Immature natural killer cell (primary cell): ENCODE data around the gene SH3PXD2A. TPM values are rescaled to one million over a fixed set of nuclear protein-coding genes. Genes with fewer than 3 reads are reported as not detected.
"Not testable (repeated sequence)": the region's sequence is repeated elsewhere in the genome, so short reads cannot be mapped to it uniquely, and the experiment has no call there.

Experiments used
- DNase-seq, 3 donors: peaks; one replicate each; pipeline ENCODE4 v3.0.0; 2022; ENCODE audit warnings: mixed read lengths in 1 of 3
- H3K27ac Mint-ChIP-seq, 6 donors: one replicate each; pipeline ENCODE4 v1.8.0; 2020; ENCODE audit warnings: mixed read lengths in 6 of 6, mild to moderate bottlenecking in 5 of 6, inconsistent platforms in 4 of 6, moderate library complexity in 3 of 6
- H3K27me3 Mint-ChIP-seq, 3 donors: one replicate each; pipeline ENCODE4 v1.8.0; 2020 to 2021; ENCODE audit warnings: low read depth in 3 of 3, mild to moderate bottlenecking in 3 of 3, mixed read lengths in 3 of 3, moderate library complexity in 3 of 3, inconsistent platforms in 1 of 3
- H3K36me3 Mint-ChIP-seq, 3 donors: one replicate each; pipeline ENCODE4 v1.8.0; 2020; ENCODE audit warnings: mixed read lengths in 3 of 3, inconsistent platforms in 2 of 3, mild to moderate bottlenecking in 2 of 3
- H3K4me1 Mint-ChIP-seq, 2 donors: one replicate each; pipeline ENCODE4 v1.8.0; 2020; ENCODE audit warnings: inconsistent platforms in 2 of 2, mild to moderate bottlenecking in 2 of 2, mixed read lengths in 2 of 2, moderate library complexity in 1 of 2
- H3K4me3 Mint-ChIP-seq, 5 donors: one replicate each; pipeline ENCODE4 v1.8.0; 2020; ENCODE audit warnings: mild to moderate bottlenecking in 5 of 5, mixed read lengths in 5 of 5, inconsistent platforms in 3 of 5, moderate library complexity in 3 of 5
- H3K9me3 Mint-ChIP-seq, 6 donors: one replicate each; pipeline ENCODE4 v1.8.0; 2020; ENCODE audit warnings: mild to moderate bottlenecking in 6 of 6, mixed read lengths in 6 of 6, inconsistent platforms in 4 of 6, moderate library complexity in 3 of 6
- polyA plus RNA-seq, 3 donors: library from polyadenylated mRNA; unstranded; fragments of 300-500 nt; fragmentation: Illumina TruSeq; gene quantifications; one replicate each; pipeline ENCODE4 v1.2.3, GENCODE V29; 2021

Gene SH3PXD2A
- polyA plus RNA-seq, 3 donors from 2014 or later: 0.07 to 0.43 TPM; not detected in 1

GRCh38 chr10:103816431-103816830 is 38.9 kb downstream of the SH3PXD2A start:
- peaks cover 0 to 3% (median 0%) of the 10 kb centered on the region in 6 donors for H3K9me3 Mint-ChIP-seq
- H3K27me3 Mint-ChIP-seq: peaks cover 0 to 16% (median 1%) of the 10 kb centered on the region in 3 donors
- no peak overlapping the region for H3K4me3 Mint-ChIP-seq
- peaks cover 4 to 9% of the 10 kb centered on the region in 2 donors for H3K4me1 Mint-ChIP-seq
- DNase-seq: no peak
- no peak overlapping the region for H3K27ac Mint-ChIP-seq
- H3K36me3 Mint-ChIP-seq: peaks cover 0 to 5% (median 0%) of the 10 kb centered on the region in 3 donors

- Mint-ChIP-seq H3K4me1 (peaks cover 10 to 20% of the 10 kb centered on the region in 2 donors), H3K36me3 (peaks cover 0 to 5% (median 0%) of the 10 kb centered on the region in 3 donors), H3K27me3 (peaks cover 0 to 14% (median 1%) of the 10 kb centered on the region in 3 donors), H3K4me3 (no peak overlapping the region), H3K27ac (no peak overlapping the region), H3K9me3 (peaks cover 0 to 3% (median 0%) of the 10 kb centered on the region in 6 donors)
- DNase-seq: no peak
These were observed 40.6 kb downstream of the SH3PXD2A start for GRCh38 chr10:103814626-103815370.

- Mint-ChIP-seq H3K4me1 (peaks cover 10 to 20% of the 10 kb centered on the region in 2 donors), H3K4me3 (no peak overlapping the region), H3K9me3 (peaks cover 0 to 3% (median 0%) of the 10 kb centered on the region in 6 donors), H3K36me3 (peaks cover 0 to 5% (median 0%) of the 10 kb centered on the region in 3 donors), H3K27ac (no peak overlapping the region), H3K27me3 (peaks cover under 1 to 8% (median 2%) of the 10 kb centered on the region in 3 donors)
- DNase-seq: no peak
These were observed 41.3 kb downstream of the SH3PXD2A start for GRCh38 chr10:103814105-103814504.

GRCh38 chr10:103813312-103813711 is 42.1 kb downstream of the SH3PXD2A start:
- peaks cover 10 to 20% of the 10 kb centered on the region in 2 donors for H3K4me1 Mint-ChIP-seq
- not testable (repeated sequence) for DNase-seq, H3K27ac Mint-ChIP-seq

GRCh38 chr10:103812432-103812831 is 42.9 kb downstream of the SH3PXD2A start:
- peaks cover 0 to 5% (median 0%) of the 10 kb centered on the region in 3 donors for H3K36me3 Mint-ChIP-seq
- peaks cover 0 to 3% (median 0%) of the 10 kb centered on the region in 6 donors for H3K9me3 Mint-ChIP-seq
- H3K27ac Mint-ChIP-seq: peak overlapping the region in 3 of 6 donors; percentile 1 to 56 (median 26)
- peaks cover 10 to 20% of the 10 kb centered on the region in 2 donors for H3K4me1 Mint-ChIP-seq
- no peak for DNase-seq
- no peak overlapping the region for H3K4me3 Mint-ChIP-seq
- H3K27me3 Mint-ChIP-seq: peaks cover 0 to 2% (median 0%) of the 10 kb centered on the region in 3 donors

More at GRCh38 chr10:103813312-103813711, 42.1 kb downstream of the SH3PXD2A start:
- H3K9me3 Mint-ChIP-seq, H3K36me3 Mint-ChIP-seq, H3K27me3 Mint-ChIP-seq, H3K4me3 Mint-ChIP-seq: not testable (repeated sequence)

DNA sequence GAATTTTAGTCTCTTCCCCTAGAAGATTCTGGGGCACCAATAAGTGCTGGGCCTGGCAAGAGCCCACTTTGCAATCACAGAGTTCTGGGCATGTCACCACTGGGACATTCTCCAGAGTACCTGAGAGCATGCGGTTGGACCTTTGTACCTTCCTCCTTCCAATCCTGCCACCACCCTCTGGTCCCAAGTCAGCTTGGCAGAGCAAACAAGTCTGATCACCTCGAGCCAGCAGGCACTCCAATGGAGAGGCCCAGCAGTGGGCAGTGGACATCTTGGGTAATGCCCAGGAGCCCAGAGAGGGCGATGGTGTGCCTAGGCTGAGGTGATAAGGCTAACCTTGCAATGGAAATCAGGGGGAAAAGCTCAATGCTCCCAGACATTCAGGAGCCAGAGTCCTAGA is 43.4 kb downstream of the SH3PXD2A start:
- Mint-ChIP-seq H3K4me3 (no peak overlapping the region), H3K9me3 (peaks cover 0 to 3% (median 0%) of the 10 kb centered on the region in 6 donors), H3K27ac (no peak overlapping the region), H3K4me1 (peaks cover 10 to 20% of the 10 kb centered on the region in 2 donors), H3K27me3 (peaks cover 0 to 2% (median 0%) of the 10 kb centered on the region in 3 donors), H3K36me3 (peaks cover 0 to 5% (median 0%) of the 10 kb centered on the region in 3 donors)
- DNase-seq: no peak

DNA sequence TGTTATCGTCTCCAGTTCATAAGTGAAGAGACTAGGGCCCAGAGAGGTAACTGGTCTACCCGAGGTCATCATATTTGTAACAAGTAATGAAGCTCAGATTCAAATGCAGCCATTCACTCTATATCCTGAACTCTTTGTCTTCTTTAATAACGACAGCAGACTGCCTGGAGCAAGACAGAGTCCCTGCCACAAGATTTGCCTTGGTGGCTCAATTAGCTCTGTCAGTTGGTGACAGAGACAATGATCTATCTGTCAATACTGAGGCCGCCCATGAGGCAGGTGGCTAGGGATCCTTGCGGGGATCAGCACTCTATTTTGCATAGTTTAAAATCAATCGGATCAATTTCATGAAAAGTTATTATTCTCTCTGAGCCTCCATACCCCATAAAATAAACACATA is 43.9 kb downstream of the SH3PXD2A start:
- Mint-ChIP-seq H3K27me3 (peaks cover 0 to 2% (median 0%) of the 10 kb centered on the region in 3 donors), H3K27ac (no peak overlapping the region)

GRCh38 chr10:103808780-103809179 is 46.6 kb downstream of the SH3PXD2A start:
- peak overlapping the region in 3 of 6 donors; percentile 6 to 70 (median 9) for H3K27ac Mint-ChIP-seq
- DNase-seq: no peak
- H3K4me1 Mint-ChIP-seq: peaks cover 11 to 24% of the 10 kb centered on the region in 2 donors

More for the DNA sequence above, 43.9 kb downstream of the SH3PXD2A start:
- no peak overlapping the region for H3K4me3 Mint-ChIP-seq
- H3K4me1 Mint-ChIP-seq: peaks cover 10 to 20% of the 10 kb centered on the region in 2 donors
- H3K36me3 Mint-ChIP-seq: peaks cover 0 to 5% (median 0%) of the 10 kb centered on the region in 3 donors
- H3K9me3 Mint-ChIP-seq: peaks cover 0 to 3% (median 0%) of the 10 kb centered on the region in 6 donors
- no peak for DNase-seq

GRCh38 chr10:103807996-103808395 is 47.4 kb downstream of the SH3PXD2A start:
- H3K27me3 Mint-ChIP-seq: peaks cover 0 to 2% (median 0%) of the 10 kb centered on the region in 3 donors
- no peak for DNase-seq
- H3K36me3 Mint-ChIP-seq: peaks cover 0 to 5% (median 0%) of the 10 kb centered on the region in 3 donors
- peaks cover 13 to 28% of the 10 kb centered on the region in 2 donors for H3K4me1 Mint-ChIP-seq
- H3K4me3 Mint-ChIP-seq: no peak overlapping the region
- peaks cover 0 to 3% (median 0%) of the 10 kb centered on the region in 6 donors for H3K9me3 Mint-ChIP-seq
- no peak overlapping the region for H3K27ac Mint-ChIP-seq

More at GRCh38 chr10:103808780-103809179, 46.6 kb downstream of the SH3PXD2A start:
- Mint-ChIP-seq H3K36me3 (peaks cover 0 to 5% (median 0%) of the 10 kb centered on the region in 3 donors), H3K27me3 (peaks cover 0 to 2% (median 0%) of the 10 kb centered on the region in 3 donors), H3K4me3 (no peak overlapping the region), H3K9me3 (peaks cover 0 to 3% (median 0%) of the 10 kb centered on the region in 6 donors)

GRCh38 chr10:103806395-103807187 is 48.8 kb downstream of the SH3PXD2A start:
- Mint-ChIP-seq H3K27ac (peak overlapping the region in 1 of 6 donors; percentile 16), H3K36me3 (no peaks in the 10 kb centered on the region), H3K27me3 (peaks cover 0 to 2% (median 0%) of the 10 kb centered on the region in 3 donors), H3K9me3 (no peaks in the 10 kb centered on the region), H3K4me1 (peaks cover 13 to 20% of the 10 kb centered on the region in 2 donors), H3K4me3 (no peak overlapping the region)
- no peak for DNase-seq

DNA sequence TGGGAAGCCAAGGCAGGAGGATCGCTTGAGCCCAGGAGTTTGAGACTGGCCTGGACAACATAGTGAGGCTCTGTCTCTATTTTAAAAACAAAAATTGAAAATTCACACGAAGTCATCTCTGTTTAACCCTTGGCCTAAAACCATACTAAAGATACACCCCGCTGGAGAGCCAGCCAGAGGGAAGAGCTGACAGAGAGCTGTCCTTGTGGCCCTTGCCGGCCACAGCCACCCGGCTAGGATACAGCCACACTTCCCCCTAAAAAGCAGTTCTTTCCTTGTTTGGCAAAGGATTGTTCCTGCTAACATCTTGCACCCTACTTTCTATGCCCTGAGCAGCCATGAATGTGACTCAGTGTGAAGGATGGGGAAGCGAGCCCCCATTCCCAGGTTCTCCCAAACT is 49.6 kb downstream of the SH3PXD2A start:
- Mint-ChIP-seq H3K36me3 (no peaks in the 10 kb centered on the region), H3K9me3 (no peaks in the 10 kb centered on the region), H3K27ac (peak overlapping the region in 2 of 6 donors; percentile 16 to 58), H3K4me3 (no peak overlapping the region), H3K4me1 (peaks cover 19 to 23% of the 10 kb centered on the region in 2 donors), H3K27me3 (peaks cover 0 to 2% (median 0%) of the 10 kb centered on the region in 3 donors)
- no peak for DNase-seq

- Mint-ChIP-seq H3K27ac (no peak overlapping the region), H3K4me3 (no peak overlapping the region)
These were observed 50.5 kb downstream of the SH3PXD2A start for GRCh38 chr10:103804871-103805270.

DNA sequence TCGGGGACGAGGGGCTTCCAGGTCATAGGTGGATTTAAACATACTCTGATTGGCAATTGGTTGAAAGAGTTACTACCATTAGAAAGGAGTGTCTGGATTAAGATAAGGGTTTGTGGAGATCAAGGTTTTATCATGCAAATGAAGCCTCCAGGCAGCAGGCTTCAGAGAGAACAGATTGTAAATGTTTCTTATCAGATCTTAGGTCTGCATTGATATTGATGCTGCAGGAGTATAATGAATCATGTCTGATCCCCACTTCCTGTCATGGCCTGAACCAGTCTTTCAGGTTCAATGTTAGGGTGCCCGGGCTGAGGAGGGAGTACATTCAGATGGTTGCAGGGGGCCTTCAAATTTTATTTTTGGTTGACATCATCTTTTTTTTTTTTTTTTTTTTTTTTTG is 51.4 kb downstream of the SH3PXD2A start:
- no peak overlapping the region for H3K4me3 Mint-ChIP-seq
- no peak for DNase-seq
- no peaks in the 10 kb centered on the region for H3K36me3 Mint-ChIP-seq
- peaks cover 32 to 33% of the 10 kb centered on the region in 2 donors for H3K4me1 Mint-ChIP-seq
- H3K27me3 Mint-ChIP-seq: peaks cover 0 to 6% (median 0%) of the 10 kb centered on the region in 3 donors
- H3K27ac Mint-ChIP-seq: peak overlapping the region in 5 of 6 donors; percentile 3 to 80 (median 20)
- H3K9me3 Mint-ChIP-seq: no peaks in the 10 kb centered on the region

More at GRCh38 chr10:103804871-103805270, 50.5 kb downstream of the SH3PXD2A start:
- H3K4me1 Mint-ChIP-seq: peaks cover 23 to 24% of the 10 kb centered on the region in 2 donors
- peaks cover 0 to 6% (median 2%) of the 10 kb centered on the region in 3 donors for H3K27me3 Mint-ChIP-seq
- no peaks in the 10 kb centered on the region for H3K9me3 Mint-ChIP-seq
- H3K36me3 Mint-ChIP-seq: no peaks in the 10 kb centered on the region
- no peak for DNase-seq
